Measurements from ENCODE around the gene GK. TPM values are rescaled to one million over a fixed set of nuclear protein-coding genes. Genes with fewer than 3 reads are reported as not detected.
A peak's percentile ranks its signal among the peaks of the same experiment; 100 is the strongest.

Gene GK
- 10 to 100 TPM; 11.3 to 55.4 (median 22.2) TPM for total RNA-seq
- polyA plus RNA-seq, result 1 to 10 TPM; 3.5 to 5.8 (median 5.0) TPM
- long read RNA-seq, donor 1, result 0 reads
- long read RNA-seq, donor 2, result 0 reads

GRCh38 chrX:30653415-30654131, at the start of gene GK:
TSS of gene GK (plus strand) at chrX:30653423. CDS start at chrX:30653538, 115 bp downstream.
- peak; percentile 91 for DNase-seq
- intact Hi-C loops (cut with DNase I; ENCODE audit: low total_unique reads), result loop anchor here (10.0 kb wide), 1 partner anchor 231 kb away; the partner anchor contains the start of gene TAB3
- peaks cover 0 to 39% (median 9%) of the 10 kb centered on the region in 6 donors for H3K4me1 ChIP-seq

GRCh38 chrX:30607155-30607554, 46.1 kb upstream of the GK start:
- 52 to 76% (median 69%) methylated on average over 1 of the region's 1 CpG for WGBS, 5 donors
- no peak for DNase-seq
- Histone ChIP-seq H3K27ac (no peak overlapping the region), H3K27me3 (replicated peaks in 1 of 7) (no peaks in the 10 kb centered on the region), H3K4me1 (no peaks in the 10 kb centered on the region), H3K36me3 (no peaks in the 10 kb centered on the region), H3K9me3 (no peaks in the 10 kb centered on the region), H3K4me3 (no peak overlapping the region)
- intact Hi-C loops (cut with DNase I; ENCODE audit: low total_unique reads), result no loop called here
- TF ChIP-seq POLR2A (IDR thresholded peaks at IDR 0.05), result no peak
- TF ChIP-seq POLR2AphosphoS5 (IDR thresholded peaks at IDR 0.05), result no peak
- TF ChIP-seq, protein P1, sequence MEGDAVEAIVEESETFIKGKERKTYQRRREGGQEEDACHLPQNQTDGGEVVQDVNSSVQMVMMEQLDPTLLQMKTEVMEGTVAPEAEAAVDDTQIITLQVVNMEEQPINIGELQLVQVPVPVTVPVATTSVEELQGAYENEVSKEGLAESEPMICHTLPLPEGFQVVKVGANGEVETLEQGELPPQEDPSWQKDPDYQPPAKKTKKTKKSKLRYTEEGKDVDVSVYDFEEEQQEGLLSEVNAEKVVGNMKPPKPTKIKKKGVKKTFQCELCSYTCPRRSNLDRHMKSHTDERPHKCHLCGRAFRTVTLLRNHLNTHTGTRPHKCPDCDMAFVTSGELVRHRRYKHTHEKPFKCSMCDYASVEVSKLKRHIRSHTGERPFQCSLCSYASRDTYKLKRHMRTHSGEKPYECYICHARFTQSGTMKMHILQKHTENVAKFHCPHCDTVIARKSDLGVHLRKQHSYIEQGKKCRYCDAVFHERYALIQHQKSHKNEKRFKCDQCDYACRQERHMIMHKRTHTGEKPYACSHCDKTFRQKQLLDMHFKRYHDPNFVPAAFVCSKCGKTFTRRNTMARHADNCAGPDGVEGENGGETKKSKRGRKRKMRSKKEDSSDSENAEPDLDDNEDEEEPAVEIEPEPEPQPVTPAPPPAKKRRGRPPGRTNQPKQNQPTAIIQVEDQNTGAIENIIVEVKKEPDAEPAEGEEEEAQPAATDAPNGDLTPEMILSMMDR (IDR thresholded peaks at IDR 0.05 in 8 of 11, conservative IDR thresholded peaks at IDR 0.05 in 3 of 11), result no peak

More at GRCh38 chrX:30653415-30654131, at the start of gene GK:
- no peaks in the 10 kb centered on the region for H3K9me3 ChIP-seq
- peak within 1 kb of the TSS; percentile 46 to 85 (median 62) for H3K4me3 ChIP-seq
- no peaks in the 10 kb centered on the region for H3K27me3 ChIP-seq (replicated peaks in 1 of 7)
- 1 to 55% (median 4%) methylated on average over 6 to 52 of the region's 53 CpGs for WGBS, 5 donors
- peak within 1 kb of the TSS; percentile 57 to 94 (median 86) for H3K27ac ChIP-seq
- H3K36me3 ChIP-seq, result no peaks in the 10 kb centered on the region
- peak in 1 of 3 donors; percentile 51 for TF ChIP-seq POLR2AphosphoS5 (IDR thresholded peaks at IDR 0.05)
- TF ChIP-seq, protein P1 (IDR thresholded peaks at IDR 0.05 in 8 of 11, conservative IDR thresholded peaks at IDR 0.05 in 3 of 11), result no peak
- TF ChIP-seq POLR2A (IDR thresholded peaks at IDR 0.05), result no peak

- Histone ChIP-seq H3K4me3 (no peak overlapping the region), H3K27ac (no peak overlapping the region), H3K27me3 (replicated peaks in 1 of 7) (no peaks in the 10 kb centered on the region), H3K36me3 (no peaks in the 10 kb centered on the region), H3K9me3 (no peaks in the 10 kb centered on the region), H3K4me1 (no peaks in the 10 kb centered on the region)
- 55 to 78% (median 71%) methylated on average over 2 of the region's 2 CpGs for WGBS, 5 donors
- intact Hi-C loops (cut with DNase I; ENCODE audit: low total_unique reads), result no loop called here
- no peak for TF ChIP-seq POLR2AphosphoS5 (IDR thresholded peaks at IDR 0.05)
- no peak for TF ChIP-seq POLR2A (IDR thresholded peaks at IDR 0.05)
- TF ChIP-seq, protein P1 (IDR thresholded peaks at IDR 0.05 in 8 of 11, conservative IDR thresholded peaks at IDR 0.05 in 3 of 11), result no peak
- DNase-seq, result no peak
Measured at GRCh38 chrX:30610026-30610425, 43.2 kb upstream of the GK start.

DNA sequence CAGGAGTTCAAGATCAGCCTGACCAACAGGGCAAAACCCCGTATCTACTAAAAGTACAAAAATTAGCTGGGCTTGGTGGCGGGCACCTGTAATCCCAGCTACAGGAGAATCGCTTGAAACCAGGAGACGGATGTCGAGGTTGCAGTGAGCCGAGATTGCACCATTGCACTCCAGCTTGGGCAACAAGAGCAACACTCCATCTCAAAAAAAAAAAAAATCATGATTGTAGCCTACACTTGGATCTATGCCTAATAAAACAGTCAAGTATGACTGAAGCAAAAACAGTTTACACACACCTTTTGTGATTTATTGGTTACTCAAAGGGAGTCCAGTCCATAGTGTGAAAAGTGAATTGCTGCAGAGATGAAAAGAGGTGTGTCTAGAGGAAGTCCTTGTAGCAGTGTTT, 41.0 kb upstream of the GK start:
- peak overlapping the region in 1 of 8 donors; percentile 29 for H3K4me3 ChIP-seq
- intact Hi-C loops (cut with DNase I; ENCODE audit: low total_unique reads), result no loop called here
- H3K9me3 ChIP-seq, result peaks cover 0 to 14% (median 0%) of the 10 kb centered on the region in 8 donors
- DNase-seq, result no peak
- TF ChIP-seq, protein P1 (IDR thresholded peaks at IDR 0.05 in 8 of 11, conservative IDR thresholded peaks at IDR 0.05 in 3 of 11), result no peak
- TF ChIP-seq POLR2A (IDR thresholded peaks at IDR 0.05) (no peak), POLR2AphosphoS5 (IDR thresholded peaks at IDR 0.05) (no peak)
- H3K27me3 ChIP-seq (replicated peaks in 1 of 7), result no peaks in the 10 kb centered on the region
- H3K4me1 ChIP-seq, result no peaks in the 10 kb centered on the region
- H3K27ac ChIP-seq, result peak overlapping the region in 6 of 8 donors; percentile 35 to 84 (median 68)
- H3K36me3 ChIP-seq, result no peaks in the 10 kb centered on the region
- WGBS, 5 donors, result 31 to 91% (median 81%) methylated on average over 5 to 6 of the region's 6 CpGs

Measured in spleen (tissue), 13 donors.